ENCODE results near the gene GABRG3. TPM values are rescaled to one million over a fixed set of nuclear protein-coding genes. Genes with fewer than 3 reads are reported as not detected.

The GABRG3 gene
- total RNA-seq, 1 experiment from 2014 or later = 0.15 TPM

- Histone ChIP-seq H2BK5ac (ENCODE audit: insufficient read length, low read length) (no peak overlapping the region), H3K23ac (ENCODE audit: insufficient read length, low read depth, low read length) (no peak overlapping the region), H4K20me1 (ENCODE audit: control insufficient read depth, insufficient read depth, insufficient read length) (no peaks in the 10 kb centered on the region), H3K23me2 (ENCODE audit: insufficient read length, low read depth, low read length, poor library complexity, severe bottlenecking) (no peaks in the 10 kb centered on the region), H3K18ac (ENCODE audit: insufficient read length, low read depth, low read length) (no peak overlapping the region), H2BK120ac (ENCODE audit: low read depth, low read length, poor library complexity, severe bottlenecking) (no peak overlapping the region), H3K56ac (ENCODE audit: insufficient read length, low read depth, low read length) (no peak overlapping the region), H2BK12ac (ENCODE audit: insufficient read length, low read depth, low read length) (no peak overlapping the region), H3K9me3 (ENCODE audit: control insufficient read depth, low read depth, low read length) (no peaks in the 10 kb centered on the region), H2AK5ac (ENCODE audit: insufficient read length, low read length) (no peak overlapping the region), H3K9ac (ENCODE audit: extremely low read depth, insufficient read length, low read length) (no peak overlapping the region), H3K4me1 (ENCODE audit: insufficient read depth, low read length) (no peaks in the 10 kb centered on the region), H2AFZ (ENCODE audit: low read length) (no peak overlapping the region), H3T11ph (ENCODE audit: low read length) (no peak overlapping the region), H3K27me3 (ENCODE audit: insufficient read depth, low read length) (no peaks in the 10 kb centered on the region), H2BK20ac (ENCODE audit: low read depth, low read length, poor library complexity, severe bottlenecking) (no peak overlapping the region), H3K14ac (ENCODE audit: insufficient read depth, low read length) (no peak overlapping the region), H2BK15ac (ENCODE audit: low read depth, low read length) (no peak overlapping the region), H4K5ac (ENCODE audit: insufficient read length, low read depth, low read length) (no peak overlapping the region), H4K8ac (replicated peaks; ENCODE audit: insufficient read length, low read depth, low read length) (no peak overlapping the region), H3K4me2 (ENCODE audit: insufficient read depth, insufficient read length, low read length) (no peak overlapping the region), H4K91ac (ENCODE audit: insufficient read length, low read depth, low read length) (no peak overlapping the region), H3K79me2 (ENCODE audit: insufficient read depth, low read length) (no peaks in the 10 kb centered on the region), H3K27ac (ENCODE audit: insufficient read length, low read depth, low read length) (no peak overlapping the region), H3K79me1 (ENCODE audit: insufficient read depth, low read depth, low read length, poor library complexity, severe bottlenecking) (no peaks in the 10 kb centered on the region), H3K4ac (ENCODE audit: low read depth, low read length) (no peak overlapping the region)
- Mint-ChIP-seq H3K27me3 (ENCODE audit: low read depth) (peaks cover 3% of the 10 kb centered on the region), H3K9me3 (peaks cover 9% of the 10 kb centered on the region in 2 experiments; a peak in 4 of 5 replicates), H3K36me3 (ENCODE audit: insufficient read depth in 1 of 3, low read depth in 3 of 3) (peaks cover 0 to 7% (median 5%) of the 10 kb centered on the region in 3 experiments; a peak in 3 of 7 replicates), H3K4me3 (no peak overlapping the region), H3K4me1 (peaks cover 0 to under 1% of the 10 kb centered on the region in 2 experiments; a peak in 1 of 4 replicates), H3K27ac (no peak overlapping the region)
- DNase-seq = no peak
- WGBS (ENCODE audit: extremely low coverage, insufficient read length, low lambda C conversion rate) = no CpG with 5 or more reads among the region's 7 CpGs
- no peak for TF ChIP-seq CTCF (conservative IDR thresholded peaks at IDR 0.05)
These were observed 94.2 kb downstream of the GABRG3 start for GRCh38 chr15:27065151-27065550.
